Measurements from ENCODE around the gene USP44. TPM values are rescaled to one million over a fixed set of nuclear protein-coding genes. Genes with fewer than 3 reads are reported as not detected.
A peak's percentile ranks its signal among the peaks of the same experiment; 100 is the strongest.

The USP44 gene
- total and polyA plus RNA-seq, 7 donors = 0.11 to 0.34 (median 0.17) TPM

- WGBS, 3 donors = 65 to 77% (median 76%) methylated on average over 3 of the region's 3 CpGs
- intact Hi-C loops (cut with DNase I) = no loop called here
- Histone ChIP-seq H3K4me3 (no peak overlapping the region), H3K4me1 (peaks cover 32% of the 10 kb centered on the region), H3K27ac (no peak overlapping the region), H3K9me3 (no peaks in the 10 kb centered on the region), H3K27me3 (ENCODE audit: insufficient read depth in 3 of 3, low read length in 2 of 3) (no peaks in the 10 kb centered on the region), H3K36me3 (ENCODE audit: insufficient read depth in 1 of 2, low read depth in 1 of 2) (peaks cover 2 to 68% of the 10 kb centered on the region in 2 donors)
- DNase-seq (no peak), ATAC-seq (no peak)
- no peak for TF ChIP-seq CTCF (IDR thresholded peaks at IDR 0.05)
These were observed 70.2 kb downstream of the USP44 start for GRCh38 chr12:95481072-95481471.

- Histone ChIP-seq H3K27ac (no peak overlapping the region), H3K9me3 (no peaks in the 10 kb centered on the region), H3K4me3 (no peak overlapping the region), H3K36me3 (ENCODE audit: insufficient read depth in 1 of 2, low read depth in 1 of 2) (peaks cover 2 to 62% of the 10 kb centered on the region in 2 donors), H3K4me1 (peaks cover 40% of the 10 kb centered on the region), H3K27me3 (ENCODE audit: insufficient read depth in 3 of 3, low read length in 2 of 3) (no peaks in the 10 kb centered on the region)
- WGBS, 3 donors = 76 to 87% (median 80%) methylated on average over 2 of the region's 2 CpGs
- no peak for TF ChIP-seq CTCF (IDR thresholded peaks at IDR 0.05)
- ATAC-seq = no peak
- DNase-seq = no peak
- intact Hi-C loops (cut with DNase I) = no loop called here
These were observed 71.0 kb downstream of the USP44 start for GRCh38 chr12:95480230-95480629.

GRCh38 chr12:95474660-95474958 is 76.7 kb downstream of the USP44 start:
- H3K27me3 ChIP-seq (ENCODE audit: insufficient read depth in 3 of 3, low read length in 2 of 3) = no peaks in the 10 kb centered on the region
- DNase-seq (no peak), ATAC-seq (peak in 1 of 4 donors; percentile 0)
- TF ChIP-seq CTCF (IDR thresholded peaks at IDR 0.05) = no peak
- whole genome bisulfite sequencing, 3 donors = 1% methylated on average over 16 of the region's 16 CpGs
- peak overlapping the region; percentile 99 for H3K4me3 ChIP-seq
- H3K9me3 ChIP-seq = no peaks in the 10 kb centered on the region
- intact Hi-C loops (cut with DNase I) = loop anchor here (5.0 kb wide), 2 partner anchors 87 to 402 kb away; partner anchors contain the start of gene NR2C1 (in 1 of the 2)
- H3K36me3 ChIP-seq (ENCODE audit: insufficient read depth in 1 of 2, low read depth in 1 of 2) = peaks cover 2 to 38% of the 10 kb centered on the region in 2 donors
- peaks cover 30% of the 10 kb centered on the region for H3K4me1 ChIP-seq
- peak overlapping the region; percentile 100 for H3K27ac ChIP-seq

DNA sequence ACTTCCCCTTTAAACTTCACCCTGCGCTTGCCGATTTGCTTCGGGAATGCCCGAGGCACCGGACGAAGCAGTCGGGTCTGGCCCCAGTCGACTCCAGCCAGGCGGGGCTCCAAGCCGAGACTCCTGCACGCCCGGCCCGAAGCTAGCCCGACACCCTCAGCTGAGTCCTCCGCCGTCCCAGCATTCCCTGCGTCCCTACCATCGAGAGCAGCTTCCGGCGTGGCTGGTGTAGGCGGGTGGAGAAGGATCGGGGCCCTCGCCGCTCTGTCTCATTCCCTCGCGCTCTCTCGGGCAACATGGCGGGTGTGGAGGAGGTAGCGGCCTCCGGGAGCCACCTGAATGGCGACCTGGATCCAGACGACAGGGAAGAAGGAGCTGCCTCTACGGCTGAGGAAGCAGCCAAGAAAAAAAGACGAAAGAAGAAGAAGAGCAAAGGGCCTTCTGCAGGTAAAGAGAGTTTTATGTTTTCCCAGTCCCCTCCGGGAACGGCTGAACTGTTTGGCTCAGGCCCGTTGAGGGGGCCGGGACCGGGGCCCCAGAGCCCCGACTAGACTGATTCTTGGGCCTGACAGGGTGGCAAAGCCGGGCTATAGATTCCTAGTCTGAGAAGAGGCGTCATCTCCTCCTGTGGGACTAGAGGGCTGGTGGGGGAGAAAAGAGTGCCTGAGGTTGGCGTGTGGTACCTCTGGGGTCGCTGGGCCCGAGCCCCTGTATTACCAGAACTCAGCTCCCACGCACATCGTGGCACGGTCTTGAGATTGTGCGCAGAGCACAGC is 77.2 kb downstream of the USP44 start, which contains the start of gene METAP2:
Gene METAP2 (plus strand): TSS at position 269 of the 776 bp plus-strand sequence. CDS start 28 bp downstream, at position 297.
- Histone ChIP-seq H3K27me3 (ENCODE audit: insufficient read depth in 3 of 3, low read length in 2 of 3) (no peaks in the 10 kb centered on the region), H3K9me3 (no peaks in the 10 kb centered on the region), H3K4me1 (peaks cover 30% of the 10 kb centered on the region), H3K27ac (peak within 1 kb of the TSS; percentile 100), H3K36me3 (ENCODE audit: insufficient read depth in 1 of 2, low read depth in 1 of 2) (peaks cover 2 to 32% of the 10 kb centered on the region in 2 donors), H3K4me3 (peak within 1 kb of the TSS; percentile 99)
- WGBS, 3 donors = 0 to 1% (median 0%) methylated on average over 49 of the region's 49 CpGs
- TF ChIP-seq CTCF (IDR thresholded peaks at IDR 0.05) = no peak
- intact Hi-C loops (cut with DNase I) = loop anchor here (5.0 kb wide), 2 partner anchors 87 to 402 kb away; partner anchors contain the start of gene NR2C1 (in 1 of the 2)
- ATAC-seq (peak; percentile 98 to 99 (median 99)), DNase-seq (peak; percentile 98 to 99)

Data from psoas muscle (tissue), 8 donors.